ENCODE data around the gene BICD1.

DNA sequence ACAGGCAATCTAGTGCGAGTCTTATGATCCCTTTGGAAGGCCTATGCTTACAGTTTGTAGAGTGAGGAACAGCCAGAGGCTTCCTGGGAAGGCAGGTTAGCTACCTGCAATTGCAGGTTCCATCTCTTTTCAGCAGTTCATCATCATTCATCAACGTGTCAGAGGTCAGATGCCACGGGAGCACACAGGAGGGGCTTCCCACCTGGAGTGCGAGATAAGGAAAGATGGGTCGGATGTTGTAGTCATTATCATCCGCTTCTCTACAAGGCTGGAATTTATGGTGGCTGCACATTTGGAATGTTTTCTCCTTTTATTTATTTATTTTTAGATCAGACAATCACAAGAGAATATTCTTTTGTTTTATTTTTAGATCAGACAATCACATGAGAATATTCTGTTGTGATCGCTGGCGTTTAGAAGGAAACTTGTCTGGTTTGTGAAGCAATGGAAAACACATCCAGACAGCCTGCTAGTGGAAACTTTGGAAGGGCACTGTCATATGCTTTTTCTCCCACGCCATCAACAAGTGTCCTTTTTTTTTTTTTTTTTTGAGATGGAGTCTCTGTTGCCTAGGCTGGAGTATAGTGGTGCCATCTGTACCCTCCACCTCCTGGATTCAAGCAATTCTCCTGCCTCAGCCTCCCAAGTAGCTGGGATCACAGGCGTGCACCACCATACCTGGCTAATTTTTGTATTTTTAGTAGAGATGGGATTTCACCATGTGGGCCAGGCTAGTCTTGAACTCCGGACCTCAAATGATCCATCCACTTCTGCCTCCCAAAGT is 1.9 kb upstream of the BICD1 start:
- TF ChIP-seq, protein P1, sequence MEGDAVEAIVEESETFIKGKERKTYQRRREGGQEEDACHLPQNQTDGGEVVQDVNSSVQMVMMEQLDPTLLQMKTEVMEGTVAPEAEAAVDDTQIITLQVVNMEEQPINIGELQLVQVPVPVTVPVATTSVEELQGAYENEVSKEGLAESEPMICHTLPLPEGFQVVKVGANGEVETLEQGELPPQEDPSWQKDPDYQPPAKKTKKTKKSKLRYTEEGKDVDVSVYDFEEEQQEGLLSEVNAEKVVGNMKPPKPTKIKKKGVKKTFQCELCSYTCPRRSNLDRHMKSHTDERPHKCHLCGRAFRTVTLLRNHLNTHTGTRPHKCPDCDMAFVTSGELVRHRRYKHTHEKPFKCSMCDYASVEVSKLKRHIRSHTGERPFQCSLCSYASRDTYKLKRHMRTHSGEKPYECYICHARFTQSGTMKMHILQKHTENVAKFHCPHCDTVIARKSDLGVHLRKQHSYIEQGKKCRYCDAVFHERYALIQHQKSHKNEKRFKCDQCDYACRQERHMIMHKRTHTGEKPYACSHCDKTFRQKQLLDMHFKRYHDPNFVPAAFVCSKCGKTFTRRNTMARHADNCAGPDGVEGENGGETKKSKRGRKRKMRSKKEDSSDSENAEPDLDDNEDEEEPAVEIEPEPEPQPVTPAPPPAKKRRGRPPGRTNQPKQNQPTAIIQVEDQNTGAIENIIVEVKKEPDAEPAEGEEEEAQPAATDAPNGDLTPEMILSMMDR (IDR thresholded peaks at IDR 0.05): no peak
- TF ChIP-seq TP53 (CRISPR knock-in tag; IDR thresholded peaks at IDR 0.05): no peak
- no peak for TF ChIP-seq RFX5 (IDR thresholded peaks at IDR 0.05)
- TF ChIP-seq, protein P2, sequence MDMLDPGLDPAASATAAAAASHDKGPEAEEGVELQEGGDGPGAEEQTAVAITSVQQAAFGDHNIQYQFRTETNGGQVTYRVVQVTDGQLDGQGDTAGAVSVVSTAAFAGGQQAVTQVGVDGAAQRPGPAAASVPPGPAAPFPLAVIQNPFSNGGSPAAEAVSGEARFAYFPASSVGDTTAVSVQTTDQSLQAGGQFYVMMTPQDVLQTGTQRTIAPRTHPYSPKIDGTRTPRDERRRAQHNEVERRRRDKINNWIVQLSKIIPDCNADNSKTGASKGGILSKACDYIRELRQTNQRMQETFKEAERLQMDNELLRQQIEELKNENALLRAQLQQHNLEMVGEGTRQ (IDR thresholded peaks at IDR 0.05): no peak
- no peak for TF ChIP-seq RAD21 (conservative IDR thresholded peaks at IDR 0.05 in 1 of 2, IDR thresholded peaks at IDR 0.05 in 1 of 2)
- TF ChIP-seq POLR2AphosphoS2 (conservative IDR thresholded peaks at IDR 0.05; ENCODE audit: low read length): no peak
- no peak for TF ChIP-seq BHLHE40 (IDR thresholded peaks at IDR 0.05; ENCODE audit: low read depth, low read length)
- TF ChIP-seq, protein P3, sequence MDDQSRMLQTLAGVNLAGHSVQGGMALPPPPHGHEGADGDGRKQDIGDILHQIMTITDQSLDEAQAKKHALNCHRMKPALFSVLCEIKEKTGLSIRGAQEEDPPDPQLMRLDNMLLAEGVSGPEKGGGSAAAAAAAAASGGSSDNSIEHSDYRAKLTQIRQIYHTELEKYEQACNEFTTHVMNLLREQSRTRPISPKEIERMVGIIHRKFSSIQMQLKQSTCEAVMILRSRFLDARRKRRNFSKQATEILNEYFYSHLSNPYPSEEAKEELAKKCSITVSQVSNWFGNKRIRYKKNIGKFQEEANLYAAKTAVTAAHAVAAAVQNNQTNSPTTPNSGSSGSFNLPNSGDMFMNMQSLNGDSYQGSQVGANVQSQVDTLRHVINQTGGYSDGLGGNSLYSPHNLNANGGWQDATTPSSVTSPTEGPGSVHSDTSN (IDR thresholded peaks at IDR 0.05): no peak
